ENCODE measurements around the gene CXCL1.
"Not testable (repeated sequence)": the region's sequence is repeated elsewhere in the genome, so short reads cannot be mapped to it uniquely, and the experiment has no call there.

The CXCL1 gene

GRCh38 chr4:73883306-73883705 lies 14.1 kb downstream of the CXCL1 start:
- ATAC-seq: no peak

GRCh38 chr4:73885574-73886267 lies 16.5 kb downstream of the CXCL1 start:
- no peak for ATAC-seq

GRCh38 chr4:73891326-73891725 lies 22.1 kb downstream of the CXCL1 start:
- no peak for ATAC-seq

DNA sequence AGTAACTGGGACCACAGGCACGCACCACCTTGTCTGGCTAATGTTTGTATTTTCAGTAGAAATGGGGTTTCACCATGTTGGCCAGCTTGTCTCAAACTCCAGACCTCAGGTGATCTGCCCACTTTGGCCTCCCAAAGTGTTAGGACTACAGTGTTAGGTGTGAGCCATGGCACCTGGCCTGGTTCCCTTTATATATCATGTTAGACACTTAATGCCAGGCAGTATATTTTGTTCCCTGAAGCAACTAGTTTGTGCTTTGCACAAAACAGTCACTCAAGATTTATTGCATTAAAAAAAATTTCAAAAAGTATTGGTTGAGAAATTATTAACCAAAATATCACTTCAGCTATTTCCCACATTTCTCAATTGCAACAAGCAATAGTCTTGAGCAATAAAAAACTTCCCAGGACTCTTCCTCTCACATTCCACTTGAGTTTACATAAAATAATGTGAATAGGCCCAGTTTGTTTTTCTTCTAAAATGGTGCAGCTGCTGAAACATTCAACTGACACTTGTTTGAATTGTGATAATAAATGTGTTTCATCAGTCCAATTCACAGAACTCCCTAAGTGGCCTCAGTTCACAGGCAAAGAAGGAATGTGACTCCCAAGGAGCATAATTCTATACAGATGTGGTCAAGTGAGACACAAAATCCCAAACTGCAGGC lies 22.7 kb downstream of the CXCL1 start:
- no peak for ATAC-seq

DNA sequence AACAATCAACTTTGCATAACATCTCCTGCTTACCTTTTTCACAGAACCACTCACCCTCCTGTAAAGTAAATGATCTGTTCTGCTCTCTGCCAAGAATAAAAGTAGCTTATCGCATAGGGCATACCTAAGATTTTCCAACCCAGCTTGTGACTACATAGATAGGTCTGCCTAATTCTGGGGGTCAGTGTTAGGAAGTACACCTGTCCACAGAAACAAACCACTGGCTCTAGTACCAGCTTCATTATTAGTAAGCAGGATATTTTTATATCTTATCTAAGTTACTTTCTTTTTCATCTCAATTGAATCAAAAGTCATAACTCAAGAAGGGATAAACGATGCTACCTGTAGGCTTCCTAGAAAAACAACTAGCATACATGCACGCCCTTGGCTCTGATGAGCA lies 23.8 kb downstream of the CXCL1 start:
- ATAC-seq: no peak

GRCh38 chr4:73894001-73894400 lies 24.8 kb downstream of the CXCL1 start:
- no peak for ATAC-seq

- no peak for ATAC-seq
Observed at GRCh38 chr4:73895201-73896175, 26.3 kb downstream of the CXCL1 start.

- no peak for ATAC-seq
Observed at GRCh38 chr4:73896416-73896815, 27.2 kb downstream of the CXCL1 start.

GRCh38 chr4:73897380-73898136 lies 28.4 kb downstream of the CXCL1 start:
- no peak for ATAC-seq

GRCh38 chr4:73899338-73899737 lies 30.1 kb downstream of the CXCL1 start:
- ATAC-seq: not testable (repeated sequence)

GRCh38 chr4:73901031-73901430 lies 31.8 kb downstream of the CXCL1 start:
- no peak for ATAC-seq

GRCh38 chr4:73902038-73902637 lies 32.9 kb downstream of the CXCL1 start:
- no peak for ATAC-seq

GRCh38 chr4:73902817-73903547 lies 33.8 kb downstream of the CXCL1 start:
- ATAC-seq: no peak

GRCh38 chr4:73904491-73904890 lies 35.3 kb downstream of the CXCL1 start:
- no peak for ATAC-seq

DNA sequence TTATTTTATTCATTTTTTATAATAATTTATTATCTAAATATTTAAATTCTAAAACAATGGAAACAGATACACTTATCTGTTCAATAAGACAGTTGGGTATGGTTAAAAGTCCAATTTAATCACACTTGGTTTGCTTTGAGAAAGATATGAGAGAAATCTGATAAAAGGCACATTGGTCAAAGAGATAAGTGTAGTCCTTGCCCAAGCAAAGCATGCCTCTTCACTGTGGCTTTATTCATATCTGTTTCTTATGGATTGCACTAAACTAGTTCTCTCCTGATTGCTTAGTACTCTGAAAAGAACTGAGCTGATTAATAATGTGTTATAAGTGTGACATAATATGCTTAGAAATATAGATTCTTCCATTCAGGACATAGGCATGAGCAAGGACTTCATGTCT lies 39.8 kb downstream of the CXCL1 start:
- ATAC-seq: no peak

GRCh38 chr4:73911746-73912145 lies 42.6 kb downstream of the CXCL1 start:
- no peak for ATAC-seq

- no peak for ATAC-seq
Observed at GRCh38 chr4:73912191-73912590, 43.0 kb downstream of the CXCL1 start.

GRCh38 chr4:73914071-73914470 lies 44.9 kb downstream of the CXCL1 start:
- no peak for ATAC-seq

GRCh38 chr4:73916172-73916925 lies 47.2 kb downstream of the CXCL1 start:
- ATAC-seq: no peak

DNA sequence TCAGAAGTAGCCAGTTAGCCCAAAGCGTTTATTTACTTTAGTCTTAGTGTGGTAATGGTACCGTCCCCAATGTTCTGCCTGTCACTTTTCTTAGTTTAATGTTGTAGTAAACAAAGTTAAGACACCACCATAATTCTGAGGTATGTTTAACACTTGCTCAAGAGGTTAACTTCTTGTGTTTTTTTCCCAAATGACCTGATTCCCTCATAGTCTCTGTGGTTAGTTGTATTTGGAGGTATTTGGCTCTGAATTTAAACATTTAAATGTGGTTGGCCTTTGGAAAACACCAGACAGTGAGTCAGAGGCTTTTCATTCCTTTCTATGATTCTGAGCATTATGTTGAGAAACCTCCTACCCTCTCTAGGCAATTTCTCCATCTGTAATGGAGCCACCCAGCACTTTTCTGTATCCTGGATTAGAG lies 47.9 kb downstream of the CXCL1 start:
- no peak for ATAC-seq

- ATAC-seq: no peak
Observed at GRCh38 chr4:73918058-73918457, 48.9 kb downstream of the CXCL1 start.
